NCI-H187 (cell line): ENCODE results near the gene ANKRD33B.

ENCODE experiments used
- DNase-seq, 2 experiments: peaks; one replicate each; lab custom pipeline; 2025; lab: John Stamatoyannopoulos, UW

Gene ANKRD33B

DNA sequence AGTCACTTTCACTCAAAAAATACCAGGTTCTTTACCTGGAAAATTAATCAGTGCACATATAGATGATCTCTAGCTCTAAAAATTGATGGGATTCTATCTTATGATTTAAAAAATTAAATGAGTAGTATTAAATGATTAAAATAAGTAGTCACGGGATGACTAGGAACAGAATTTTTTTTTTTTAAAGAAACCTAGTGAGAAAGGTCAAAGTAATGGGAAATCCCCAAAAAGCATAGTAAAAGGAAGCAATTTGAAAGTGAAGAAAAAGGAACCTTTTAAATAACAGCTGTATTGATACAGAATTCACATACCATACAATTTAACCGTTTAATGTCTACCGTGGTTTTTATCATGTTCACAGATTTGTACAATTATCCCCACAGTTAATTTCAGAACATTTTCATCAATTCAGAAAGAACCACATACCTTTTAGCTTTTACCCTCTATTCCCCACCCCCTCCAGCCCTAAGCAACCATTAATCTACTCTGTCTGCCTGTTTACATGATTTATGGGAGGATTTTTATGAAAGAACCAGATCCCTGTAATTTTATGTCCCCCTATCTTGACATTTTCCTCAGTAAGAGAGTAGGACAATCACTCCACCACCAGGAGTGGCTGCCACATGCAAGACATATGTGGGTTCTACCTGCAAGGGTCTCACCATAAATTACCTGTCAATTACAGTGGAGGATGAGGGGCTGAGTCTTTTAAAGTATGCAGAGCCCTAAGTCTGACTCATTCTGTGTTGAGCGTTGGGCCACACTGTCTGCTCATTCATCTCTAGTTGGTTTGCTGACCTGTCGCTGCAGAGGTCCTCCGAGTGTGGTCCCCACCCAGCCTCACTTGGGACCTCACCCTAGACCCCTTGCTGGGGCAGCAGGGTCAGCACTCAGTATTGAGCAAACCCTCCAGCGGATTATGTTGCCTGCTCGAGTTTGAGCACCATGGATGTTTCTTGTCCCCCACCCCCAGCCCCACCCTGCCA, 16.0 kb downstream of the ANKRD33B start:
- no peak for DNase-seq

GRCh38 chr5:10580531-10581423, 16.9 kb downstream of the ANKRD33B start:
- DNase-seq = no peak

DNA sequence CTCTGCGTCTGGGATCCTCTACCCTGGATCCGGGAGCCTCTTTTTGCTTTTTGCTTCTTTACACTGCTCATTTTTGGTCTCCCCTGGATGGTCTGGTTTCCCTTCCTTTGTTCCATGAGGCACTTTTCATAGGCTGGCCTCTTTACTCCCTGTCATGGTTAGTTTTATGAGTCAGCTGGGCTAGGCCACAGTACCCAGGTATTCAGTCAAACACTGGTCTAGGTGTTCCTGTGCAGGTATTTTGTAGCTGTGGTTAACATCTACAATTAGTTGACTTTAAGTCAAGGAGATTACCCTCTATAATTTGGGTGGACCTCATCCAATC, 17.5 kb downstream of the ANKRD33B start:
- no peak for DNase-seq

DNA sequence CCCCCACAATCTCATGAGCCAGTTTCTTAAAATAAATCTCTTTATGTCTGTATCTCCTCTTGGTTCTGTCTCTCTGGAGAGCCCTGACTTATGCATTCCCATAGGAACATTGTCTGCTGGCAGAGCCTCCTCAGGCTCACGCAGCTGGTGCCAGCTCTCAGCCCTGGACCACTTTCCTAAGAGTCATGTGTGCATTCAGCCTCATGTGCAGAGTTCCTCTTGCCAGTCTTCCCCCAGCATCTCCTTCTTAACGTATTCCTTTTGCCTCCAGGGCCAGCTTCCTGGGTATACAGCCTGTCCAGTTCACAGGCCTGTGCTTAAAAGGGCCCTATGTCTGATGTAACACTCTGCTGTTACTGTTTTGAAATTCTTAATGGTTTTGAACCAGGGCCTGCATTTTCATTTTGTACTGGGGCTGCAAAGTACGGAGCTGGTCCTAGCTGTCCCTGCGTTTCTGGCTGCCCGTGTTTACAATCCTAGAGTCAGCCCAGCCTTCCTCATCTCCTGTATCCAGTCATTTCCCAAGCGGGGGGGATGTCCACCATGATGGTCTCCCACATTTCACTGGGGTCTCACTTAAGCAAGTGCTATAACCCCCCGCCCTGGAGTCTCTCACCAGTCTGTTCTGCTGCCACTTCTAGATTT, 18.1 kb downstream of the ANKRD33B start:
- no peak for DNase-seq

- no peak for DNase-seq
These were observed 18.6 kb downstream of the ANKRD33B start for GRCh38 chr5:10582512-10582897.

DNA sequence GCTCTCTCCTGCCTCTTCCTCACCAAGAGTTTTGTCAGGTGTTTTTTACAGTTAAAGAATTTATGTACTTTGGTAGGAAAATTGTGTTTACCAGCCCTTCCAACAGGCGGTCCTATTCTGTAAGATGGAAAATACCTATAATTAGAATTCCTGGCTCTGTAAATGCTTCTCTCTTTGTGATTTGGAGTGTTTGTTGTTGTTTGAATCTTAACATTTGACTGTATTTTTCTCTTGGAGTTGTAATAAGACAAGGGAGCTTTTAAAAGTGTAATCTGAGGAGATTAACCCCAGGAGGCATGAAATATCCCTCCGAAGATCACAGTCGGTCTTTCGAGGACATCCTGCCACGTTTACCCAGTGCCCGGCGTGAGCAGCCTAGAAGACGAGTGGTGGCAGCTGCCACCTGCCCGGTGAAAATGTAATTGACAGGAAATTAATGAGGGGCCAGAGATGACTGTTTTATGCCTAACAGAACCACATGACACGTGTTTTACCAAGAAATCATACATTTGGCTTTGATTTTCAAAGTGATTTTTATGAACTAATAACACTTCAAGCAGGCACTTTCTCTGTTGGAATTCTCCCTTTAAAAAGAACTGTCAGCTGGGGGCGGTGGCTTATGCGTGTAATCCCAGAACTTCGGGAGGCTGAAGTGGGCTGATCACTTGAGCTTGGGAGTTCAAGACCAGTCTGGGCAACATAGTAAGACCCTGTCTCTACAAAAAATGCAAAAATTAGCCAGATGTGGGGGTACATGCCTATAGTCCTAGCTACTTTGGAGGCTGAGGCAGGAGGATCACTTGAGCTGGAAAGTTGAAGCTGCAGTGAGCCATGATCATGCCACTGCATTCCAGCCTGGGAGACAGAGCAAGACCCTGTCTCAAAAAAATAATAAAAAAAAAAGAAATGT, 20.0 kb downstream of the ANKRD33B start:
- DNase-seq = no peak

DNA sequence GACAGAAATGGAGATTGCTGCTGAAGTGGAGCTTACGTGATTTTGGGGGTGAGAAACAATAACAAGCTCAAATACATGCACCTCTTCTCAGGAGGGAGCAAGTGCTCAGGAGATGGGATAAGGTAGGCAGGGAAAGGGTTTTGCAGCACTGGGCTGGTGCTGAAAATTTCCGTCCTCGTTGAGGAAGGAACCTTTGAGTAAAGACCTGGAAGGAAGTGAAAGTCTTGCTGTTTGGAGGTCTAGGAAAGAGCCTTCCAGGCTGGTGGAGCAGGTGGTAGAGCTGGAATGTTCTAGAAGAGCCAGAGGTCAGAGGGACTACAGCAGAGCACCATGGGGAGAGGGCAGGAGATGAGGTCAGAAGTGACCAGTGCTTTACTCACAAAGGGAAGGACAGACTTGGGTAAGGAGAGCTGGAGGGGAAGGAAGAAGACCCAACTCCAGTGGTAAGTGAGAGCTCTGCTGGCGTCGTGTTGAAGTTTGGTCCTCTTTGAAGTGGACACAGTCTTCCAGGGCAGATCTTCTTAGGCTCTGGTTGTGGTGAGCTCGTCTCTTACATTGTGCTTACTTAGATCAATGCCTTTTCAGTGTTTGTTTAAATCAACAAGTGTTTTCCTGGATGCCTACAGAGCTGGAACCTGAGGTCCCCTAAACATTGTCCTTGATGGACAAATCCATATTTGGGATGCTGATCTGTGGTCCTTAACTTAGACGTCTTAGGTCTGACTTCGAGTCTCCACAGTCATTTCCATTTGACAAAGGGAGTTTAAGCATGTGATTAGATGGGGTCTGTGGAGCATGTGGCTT, 21.0 kb downstream of the ANKRD33B start:
- no peak for DNase-seq

- no peak for DNase-seq
These were observed 21.6 kb downstream of the ANKRD33B start for GRCh38 chr5:10585518-10585915.

DNA sequence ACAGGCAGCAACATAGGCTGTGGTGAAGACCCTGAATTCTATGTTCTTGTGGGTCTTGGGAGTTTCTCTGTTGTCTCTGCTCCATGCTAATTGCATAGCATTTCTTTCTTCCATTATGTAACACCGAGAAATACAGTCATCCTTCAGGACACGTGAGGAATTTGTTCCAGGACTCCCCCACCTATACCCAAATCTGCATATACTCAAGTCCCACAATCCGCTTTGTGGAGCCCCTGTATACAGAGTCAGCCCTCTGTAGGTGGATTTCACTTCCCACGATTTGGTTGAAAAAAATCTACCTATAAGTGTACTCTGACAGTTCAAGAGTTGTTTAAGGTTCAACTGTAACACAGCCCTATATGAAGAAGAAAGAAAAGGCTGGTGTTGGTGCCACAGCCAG, 22.1 kb downstream of the ANKRD33B start:
- no peak for DNase-seq

- DNase-seq = no peak
These were observed 22.7 kb downstream of the ANKRD33B start for GRCh38 chr5:10586555-10586954.

GRCh38 chr5:10588109-10588775, 24.4 kb downstream of the ANKRD33B start:
- no peak for DNase-seq

- DNase-seq = no peak
These were observed 25.0 kb downstream of the ANKRD33B start for GRCh38 chr5:10588779-10589447.

GRCh38 chr5:10590226-10590999, 26.5 kb downstream of the ANKRD33B start:
- DNase-seq = no peak

DNA sequence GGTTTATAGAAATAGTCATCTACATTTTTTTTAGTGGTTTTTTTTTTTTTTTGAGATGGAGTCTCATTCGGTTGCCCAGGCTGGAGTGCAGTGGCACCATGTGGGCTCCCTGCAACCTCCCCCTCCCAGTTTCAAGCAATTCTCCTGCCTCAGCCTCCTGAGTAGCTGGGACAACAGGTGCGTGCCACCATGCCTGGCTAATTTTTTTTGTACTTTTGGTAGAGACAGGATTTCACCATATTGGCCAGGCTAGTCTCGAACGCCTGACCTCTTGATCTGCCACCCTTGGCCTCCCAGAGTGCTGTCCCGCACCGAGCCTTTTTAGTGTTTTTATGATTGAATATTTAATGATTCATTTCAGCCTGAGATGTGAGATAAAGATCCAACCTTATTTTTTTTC, 27.3 kb downstream of the ANKRD33B start:
- no peak for DNase-seq

GRCh38 chr5:10591966-10592365, 28.1 kb downstream of the ANKRD33B start:
- DNase-seq = no peak

DNA sequence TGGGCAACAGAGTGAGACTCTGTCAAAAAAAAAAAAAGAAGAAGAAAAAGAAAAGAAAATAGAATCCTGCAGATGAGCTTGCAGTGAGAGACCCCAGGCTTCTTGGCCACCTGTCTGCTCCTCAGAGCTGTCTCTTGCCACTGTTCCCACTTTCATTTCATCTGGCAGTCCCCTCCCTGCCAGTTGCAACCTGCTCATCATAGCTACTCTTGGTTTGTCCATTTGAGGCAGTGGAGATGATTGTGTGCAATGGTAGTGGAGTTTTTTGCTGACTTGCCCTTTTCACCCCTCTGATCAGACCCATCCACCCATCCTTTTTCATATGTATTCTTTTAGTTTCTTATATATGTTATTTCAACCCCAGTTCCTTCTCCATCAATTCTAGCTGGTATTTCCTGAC, 28.7 kb downstream of the ANKRD33B start:
- no peak for DNase-seq

DNA sequence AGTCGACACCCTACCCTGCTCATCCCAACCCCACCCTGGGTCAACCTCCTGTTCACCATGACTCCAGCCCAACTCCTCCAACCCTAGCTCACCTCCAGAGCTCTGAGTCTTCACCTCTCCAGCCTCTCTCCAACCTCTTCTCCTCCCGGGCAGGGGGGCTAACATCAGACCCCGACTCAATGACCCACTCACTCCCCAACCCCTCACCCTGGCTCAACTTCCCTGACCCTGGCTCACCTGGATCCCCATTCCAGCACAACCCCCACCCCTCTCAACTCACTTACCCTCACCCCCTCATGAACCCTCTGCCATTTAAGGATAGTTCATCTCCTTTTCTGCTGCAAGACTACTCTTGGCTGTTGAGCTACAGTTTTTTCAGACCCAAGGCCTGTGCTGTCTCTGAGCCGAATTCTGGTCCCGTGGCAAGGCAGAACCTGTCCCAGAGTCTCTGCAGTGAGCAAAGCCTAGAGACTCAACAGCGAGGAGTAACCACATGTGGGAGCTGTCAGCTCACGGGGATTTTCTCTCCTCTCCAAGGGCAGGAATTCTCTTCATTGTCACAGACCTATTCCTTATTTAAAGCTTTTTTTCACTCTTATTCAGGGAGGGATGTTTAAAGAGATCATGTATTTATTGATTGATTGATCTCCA, 29.8 kb downstream of the ANKRD33B start:
- DNase-seq = no peak

- no peak for DNase-seq
These were observed 30.8 kb downstream of the ANKRD33B start for GRCh38 chr5:10594591-10595210.
